GM12891 (cell line): ENCODE measurements around the gene PRPF6.
"Not testable (repeated sequence)": the region's sequence is repeated elsewhere in the genome, so short reads cannot be mapped to it uniquely, and the experiment has no call there.

Source experiments
- PAX5 ChIP-seq: IDR thresholded peaks from 2 replicates; pipeline ENCODE4 v1.6.1; 2011; ENCODE audit warnings: low read length, moderate library complexity, mild to moderate bottlenecking; ENCODE audit not compliant: insufficient read depth, severe bottlenecking
- POLR2AphosphoS5 ChIP-seq: IDR thresholded peaks from 2 replicates; pipeline ENCODE4 v1.6.1; 2011; ENCODE audit warnings: low read depth, low read length, control low read depth
- TAF1 ChIP-seq: IDR thresholded peaks from 2 replicates; pipeline ENCODE4 v1.6.1; 2011; ENCODE audit warnings: low read depth, low read length, control low read depth

GRCh38 chr20:63976511-63976910 lies 4.4 kb upstream of the PRPF6 start:
- TF ChIP-seq PAX5, TAF1, POLR2AphosphoS5: not testable (repeated sequence)
